Stimulated activated effector memory CD8-positive, alpha-beta T cell treated with anti-CD3 and anti-CD28 coated beads, Interleukin-12 subunit alpha, Interleukin-12 subunit beta, amount 100 ng/mL, for 72 hours (primary cell): ENCODE results near the gene EIF3I.
A peak's percentile ranks its signal among the peaks of the same experiment; 100 is the strongest.

ENCODE experiments used
- ATAC-seq: fragments of 150-1000 bp; cut with Tn5 transposase; 2 replicates; pipeline ENCODE4 v1.10.0; 2021
- DNase-seq, 2 donors: peaks; one replicate each; pipeline ENCODE4 v3.0.0; 2021 to 2022; ENCODE audit warnings: low spot score in 2 of 2
- H3K27ac Mint-ChIP-seq: one replicate; pipeline ENCODE4 v1.8.0; 2022; ENCODE audit warnings: mild to moderate bottlenecking, mixed read lengths
- H3K36me3 Mint-ChIP-seq: one replicate; pipeline ENCODE4 v1.8.0; 2022; ENCODE audit warnings: mild to moderate bottlenecking, mixed read lengths
- H3K4me1 Mint-ChIP-seq: one replicate; pipeline ENCODE4 v1.8.0; 2022; ENCODE audit warnings: mixed read lengths
- H3K4me3 Mint-ChIP-seq: one replicate; pipeline ENCODE4 v1.8.0; 2022; ENCODE audit warnings: mild to moderate bottlenecking, mixed read lengths
- H3K9me3 Mint-ChIP-seq: one replicate; pipeline ENCODE4 v1.8.0; 2022; ENCODE audit warnings: mixed read lengths

Gene EIF3I

GRCh38 chr1:32239337-32239736 is 17.1 kb downstream of the EIF3I start:
- H3K27ac Mint-ChIP-seq, result no peak overlapping the region
- no peak for ATAC-seq
- no peak for DNase-seq
- H3K4me1 Mint-ChIP-seq, result peaks cover 15% of the 10 kb centered on the region
- H3K36me3 Mint-ChIP-seq, result no peaks in the 10 kb centered on the region
- H3K9me3 Mint-ChIP-seq, result no peaks in the 10 kb centered on the region
- peak overlapping the region; percentile 83 for H3K4me3 Mint-ChIP-seq

- no peaks in the 10 kb centered on the region for H3K36me3 Mint-ChIP-seq
- H3K27ac Mint-ChIP-seq, result no peak overlapping the region
- no peak for ATAC-seq
- H3K9me3 Mint-ChIP-seq, result no peaks in the 10 kb centered on the region
- H3K4me1 Mint-ChIP-seq, result peaks cover 15% of the 10 kb centered on the region
- DNase-seq, result no peak
- peak overlapping the region; percentile 83 for H3K4me3 Mint-ChIP-seq
Measured at GRCh38 chr1:32239790-32240139, 17.6 kb downstream of the EIF3I start.

DNA sequence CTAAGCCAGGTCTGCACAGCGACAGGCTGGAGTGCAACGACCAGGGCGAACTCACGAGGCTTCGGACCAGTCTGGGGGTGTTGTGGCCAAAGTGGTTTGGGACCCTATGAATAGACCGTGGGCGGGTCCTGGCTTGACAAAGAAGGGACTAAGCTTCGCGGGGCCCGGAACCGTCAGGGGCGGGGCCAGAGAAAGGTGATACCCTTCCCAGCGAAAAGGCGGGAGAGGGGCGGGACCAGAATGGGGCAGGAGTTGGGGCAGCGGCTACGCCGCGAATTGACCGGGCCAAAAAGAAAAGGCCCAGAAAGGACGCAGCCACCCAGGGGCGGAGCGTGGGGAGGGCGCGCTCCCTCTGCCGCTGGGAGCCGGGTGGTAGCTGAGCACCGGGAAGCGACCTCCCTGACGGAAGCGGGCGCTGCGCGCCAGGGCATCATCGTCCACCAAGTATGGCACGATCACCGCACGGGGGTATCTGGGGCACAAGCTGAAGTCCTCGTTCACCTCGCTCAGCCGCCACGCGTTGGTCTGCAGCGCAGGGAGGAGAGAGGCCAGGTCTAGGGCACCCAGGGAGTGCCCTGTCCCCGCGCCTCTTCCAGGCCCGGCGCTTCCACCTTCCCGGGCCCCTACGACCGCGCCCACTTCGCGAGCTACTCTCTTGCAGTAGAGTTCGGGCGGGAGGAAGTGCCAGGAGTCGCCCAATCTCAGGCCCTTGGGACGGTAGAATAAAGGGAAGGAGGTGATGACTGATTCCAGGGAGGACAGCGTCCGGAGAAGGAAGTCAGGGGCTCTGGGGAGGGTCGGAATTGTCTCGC is 18.1 kb downstream of the EIF3I start:
- no peaks in the 10 kb centered on the region for H3K36me3 Mint-ChIP-seq
- DNase-seq (peak in 1 of 2 donors; percentile 73), ATAC-seq (peak; percentile 75)
- H3K27ac Mint-ChIP-seq, result peak overlapping the region; percentile 23
- peak overlapping the region; percentile 83 for H3K4me3 Mint-ChIP-seq
- peaks cover 15% of the 10 kb centered on the region for H3K4me1 Mint-ChIP-seq
- H3K9me3 Mint-ChIP-seq, result no peaks in the 10 kb centered on the region

- peak; percentile 73 for ATAC-seq
- H3K36me3 Mint-ChIP-seq, result no peaks in the 10 kb centered on the region
- peak overlapping the region; percentile 83 for H3K4me3 Mint-ChIP-seq
- peaks cover 15% of the 10 kb centered on the region for H3K4me1 Mint-ChIP-seq
- peak overlapping the region; percentile 23 for H3K27ac Mint-ChIP-seq
- no peaks in the 10 kb centered on the region for H3K9me3 Mint-ChIP-seq
- peak in 1 of 2 donors; percentile 65 for DNase-seq
Measured at GRCh38 chr1:32241001-32241763, 19.0 kb downstream of the EIF3I start.

DNA sequence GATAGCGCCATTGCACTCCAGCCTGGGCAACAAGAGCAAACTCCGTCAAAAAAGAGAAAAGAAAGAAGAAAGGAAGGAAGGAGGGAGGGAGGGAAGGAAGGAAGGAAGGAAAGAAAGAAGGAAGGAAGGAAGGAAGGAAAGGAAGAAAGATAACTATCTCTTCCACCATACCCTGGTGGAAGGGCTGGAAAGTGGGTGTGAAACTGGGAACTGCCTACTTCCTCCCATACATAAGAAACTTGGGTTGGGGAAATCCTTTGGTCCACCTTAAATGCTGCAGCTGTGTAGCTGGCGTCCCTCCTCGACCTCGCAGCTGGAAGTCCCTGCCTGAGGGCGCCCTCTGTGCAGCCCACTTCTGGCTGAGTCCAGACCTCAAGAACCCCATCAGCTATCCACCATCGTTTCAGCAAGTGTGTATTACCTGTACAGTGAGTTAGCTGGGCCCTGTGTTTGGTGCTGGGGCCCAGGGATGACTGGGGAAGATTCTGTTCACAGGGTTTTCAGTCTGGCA is 20.2 kb downstream of the EIF3I start:
- no peak overlapping the region for H3K4me3 Mint-ChIP-seq
- H3K27ac Mint-ChIP-seq, result peak overlapping the region; percentile 21
- peaks cover 20% of the 10 kb centered on the region for H3K4me1 Mint-ChIP-seq
- no peaks in the 10 kb centered on the region for H3K36me3 Mint-ChIP-seq
- ATAC-seq (no peak), DNase-seq (no peak)
- no peaks in the 10 kb centered on the region for H3K9me3 Mint-ChIP-seq

GRCh38 chr1:32246888-32247273 is 24.7 kb downstream of the EIF3I start, which contains the start of gene FAM167B:
Gene FAM167B (plus strand): TSS chr1:32247222. CDS start chr1:32247422, 200 bp downstream.
- H3K4me3 Mint-ChIP-seq, result peak within 1 kb of the TSS; percentile 95
- peak within 1 kb of the TSS; percentile 96 for H3K27ac Mint-ChIP-seq
- H3K36me3 Mint-ChIP-seq, result peaks cover 23% of the 10 kb centered on the region
- DNase-seq (no peak), ATAC-seq (no peak)
- no peaks in the 10 kb centered on the region for H3K9me3 Mint-ChIP-seq
- H3K4me1 Mint-ChIP-seq, result peaks cover 57% of the 10 kb centered on the region

DNA sequence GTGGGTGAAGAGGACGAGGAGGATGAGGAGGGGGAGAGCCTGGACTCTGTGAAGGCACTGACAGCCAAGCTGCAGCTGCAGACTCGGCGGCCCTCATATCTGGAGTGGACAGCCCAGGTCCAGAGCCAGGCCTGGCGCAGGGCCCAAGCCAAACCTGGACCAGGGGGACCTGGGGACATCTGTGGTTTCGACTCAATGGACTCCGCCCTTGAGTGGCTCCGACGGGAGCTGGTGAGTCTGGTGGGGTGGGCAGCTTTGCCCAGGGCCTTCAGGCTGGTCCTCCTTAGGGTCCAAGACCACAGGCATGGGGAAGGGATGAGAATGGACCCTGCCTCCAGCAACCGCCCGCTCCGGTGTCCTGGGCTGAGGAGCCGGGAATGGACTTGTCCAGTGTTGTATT is 25.2 kb downstream of the EIF3I start:
- Mint-ChIP-seq H3K36me3 (peaks cover 28% of the 10 kb centered on the region), H3K4me3 (peak overlapping the region; percentile 95), H3K27ac (peak overlapping the region; percentile 96), H3K9me3 (no peaks in the 10 kb centered on the region), H3K4me1 (peaks cover 57% of the 10 kb centered on the region)
- DNase-seq (no peak), ATAC-seq (no peak)

DNA sequence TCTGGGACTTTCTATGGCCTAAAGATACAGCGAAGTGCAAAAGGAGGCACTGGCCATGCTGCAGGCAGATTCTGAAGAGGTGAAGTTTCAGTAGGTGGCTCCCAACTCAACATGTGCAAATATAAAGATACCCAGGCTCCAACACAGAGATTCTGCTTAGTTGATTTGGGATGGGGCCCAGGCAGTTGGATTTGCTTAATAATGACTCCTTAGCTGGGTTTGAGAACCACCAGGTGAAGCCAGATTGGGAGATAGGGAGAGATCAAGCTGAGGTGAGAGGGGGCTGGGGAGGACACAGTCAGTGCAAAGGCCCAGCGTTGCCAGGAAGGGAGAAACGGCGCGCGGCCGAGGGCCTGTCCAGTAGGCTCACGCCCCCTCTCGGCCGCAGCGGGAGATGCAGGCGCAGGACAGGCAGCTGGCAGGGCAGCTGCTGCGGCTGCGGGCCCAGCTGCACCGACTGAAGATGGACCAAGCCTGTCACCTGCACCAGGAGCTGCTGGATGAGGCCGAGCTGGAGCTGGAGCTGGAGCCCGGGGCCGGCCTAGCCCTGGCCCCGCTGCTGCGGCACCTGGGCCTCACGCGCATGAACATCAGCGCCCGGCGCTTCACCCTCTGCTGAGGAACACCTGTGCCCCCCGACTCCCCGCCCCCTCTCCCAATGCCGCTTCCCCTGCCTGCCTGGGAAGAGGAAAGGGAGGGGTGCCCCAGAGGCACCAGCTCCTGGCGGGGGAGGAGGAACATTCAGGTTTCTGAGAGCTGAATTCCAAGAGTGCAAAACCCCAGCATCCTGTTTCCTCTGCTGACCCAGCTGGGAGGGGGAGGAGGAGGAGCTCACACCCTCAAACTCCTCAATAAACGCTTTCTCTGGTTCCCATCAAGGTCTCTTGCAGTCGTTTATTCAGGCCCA is 26.0 kb downstream of the EIF3I start:
- Mint-ChIP-seq H3K36me3 (peaks cover 36% of the 10 kb centered on the region), H3K27ac (peak overlapping the region; percentile 96), H3K9me3 (no peaks in the 10 kb centered on the region), H3K4me3 (peak overlapping the region; percentile 95), H3K4me1 (peaks cover 60% of the 10 kb centered on the region)
- ATAC-seq, result peak; percentile 60
- DNase-seq, result peak; percentile 85 to 92

- Mint-ChIP-seq H3K36me3 (peaks cover 44% of the 10 kb centered on the region), H3K9me3 (no peaks in the 10 kb centered on the region), H3K27ac (peak overlapping the region; percentile 94), H3K4me3 (peak overlapping the region; percentile 95), H3K4me1 (peaks cover 68% of the 10 kb centered on the region)
- DNase-seq (peak; percentile 53 to 87), ATAC-seq (peak; percentile 76)
Measured at GRCh38 chr1:32249831-32250525, 27.8 kb downstream of the EIF3I start.

DNA sequence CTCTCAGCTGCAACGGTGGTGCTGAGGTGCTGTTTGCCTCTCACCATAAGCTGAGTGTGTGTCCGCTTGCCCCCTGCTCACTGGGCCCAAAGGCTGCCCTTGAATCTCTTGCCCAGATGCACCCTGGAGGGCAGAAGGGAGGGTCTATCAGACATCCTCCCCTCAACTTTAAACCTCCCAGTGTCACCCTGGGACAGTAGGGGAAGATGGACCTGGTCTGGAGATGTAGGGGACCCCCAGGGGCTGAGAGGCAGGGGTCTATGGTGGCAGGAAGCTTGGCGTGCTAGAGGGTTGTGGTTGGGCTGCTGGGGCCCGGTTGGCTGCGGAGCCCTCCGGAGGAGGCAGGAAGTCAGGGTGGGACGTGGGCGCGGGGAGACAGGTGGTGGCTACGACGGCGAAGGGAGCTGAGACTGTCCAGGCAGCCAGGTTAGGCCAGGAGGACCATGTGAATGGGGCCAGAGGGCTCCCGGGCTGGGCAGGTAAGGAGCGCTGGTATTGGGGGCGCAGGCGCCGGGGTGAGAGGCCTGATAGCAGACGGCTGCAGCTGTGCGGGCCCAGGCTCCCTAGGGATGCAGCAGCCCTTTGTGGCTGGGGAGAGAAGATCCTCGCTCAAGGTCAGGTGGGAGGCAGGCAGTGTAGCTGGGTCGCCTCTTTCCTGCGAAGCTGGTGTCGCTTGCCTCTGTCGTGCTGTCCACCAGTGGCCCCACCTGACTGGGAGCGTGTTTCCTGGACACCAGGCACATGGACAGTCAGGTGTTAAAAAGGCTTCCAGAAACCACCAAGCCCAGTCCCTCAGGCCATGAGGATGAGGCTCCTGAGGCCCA is 28.9 kb downstream of the EIF3I start, which contains the start of gene LCK:
Gene LCK, plus strand, starts transcription at position 373 of the 824 bp plus-strand sequence. CDS start 23,065 bp downstream, outside the sequence.
- H3K36me3 Mint-ChIP-seq, result peaks cover 44% of the 10 kb centered on the region
- peaks cover 74% of the 10 kb centered on the region for H3K4me1 Mint-ChIP-seq
- peak in 1 of 2 donors; percentile 88 for DNase-seq

GRCh38 chr1:32255072-32256071 is 33.2 kb downstream of the EIF3I start:
- Mint-ChIP-seq H3K4me3 (peak overlapping the region; percentile 95), H3K36me3 (peaks cover 78% of the 10 kb centered on the region), H3K9me3 (no peaks in the 10 kb centered on the region), H3K27ac (peak overlapping the region; percentile 94), H3K4me1 (peaks cover 61% of the 10 kb centered on the region)
- ATAC-seq, result peak; percentile 2
- DNase-seq, result peak in 1 of 2 donors; percentile 63

More for the DNA sequence above, 28.9 kb downstream of the EIF3I start, which contains the start of gene LCK:
- peak within 1 kb of the TSS; percentile 94 for H3K27ac Mint-ChIP-seq
- no peaks in the 10 kb centered on the region for H3K9me3 Mint-ChIP-seq
- peak within 1 kb of the TSS; percentile 95 for H3K4me3 Mint-ChIP-seq
- peak; percentile 63 for ATAC-seq

DNA sequence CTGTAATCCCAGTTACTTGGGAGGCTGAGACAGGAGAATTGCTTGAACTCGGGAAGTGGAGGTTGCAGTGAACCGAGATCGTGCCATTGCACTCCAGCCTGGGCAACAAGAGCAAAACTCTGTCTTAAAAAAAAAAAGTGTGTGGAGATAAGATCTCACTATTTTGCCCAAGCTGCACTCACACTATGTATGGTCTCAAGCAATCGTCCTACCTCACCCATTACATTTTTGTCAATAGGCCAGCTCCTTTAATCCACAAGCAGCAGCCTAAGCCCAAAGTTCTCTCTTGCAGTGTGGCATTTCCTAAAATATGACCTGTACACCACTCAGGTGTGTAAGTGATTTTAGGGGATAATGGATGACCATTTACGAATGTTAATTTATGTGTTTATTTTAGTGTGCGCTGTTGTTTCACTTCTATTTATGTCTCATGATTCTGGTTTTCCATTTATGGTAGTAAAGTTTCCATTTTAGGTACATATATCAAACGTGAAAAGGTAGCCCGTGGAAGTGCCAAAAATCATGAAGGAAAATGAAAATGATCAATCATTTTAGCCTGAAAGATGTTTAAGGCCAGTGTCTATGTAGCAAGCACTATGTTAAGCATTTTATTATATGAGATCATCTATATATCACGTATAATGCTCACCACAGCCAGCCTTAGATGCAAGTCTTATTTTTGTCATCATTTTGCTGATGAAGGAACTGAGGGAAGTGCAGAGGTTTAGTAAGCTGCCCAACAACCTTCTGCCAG is 34.4 kb downstream of the EIF3I start:
- Mint-ChIP-seq H3K4me1 (peaks cover 53% of the 10 kb centered on the region), H3K4me3 (peak overlapping the region; percentile 95), H3K36me3 (peaks cover 78% of the 10 kb centered on the region), H3K27ac (peak overlapping the region; percentile 94), H3K9me3 (no peaks in the 10 kb centered on the region)
- no peak for DNase-seq
- peak; percentile 57 for ATAC-seq
